Body of pancreas (tissue), 4 donors: ENCODE measurements around the gene ADAMTS6. TPM values are rescaled to one million over a fixed set of nuclear protein-coding genes. Genes with fewer than 3 reads are reported as not detected.
A peak's percentile ranks its signal among the peaks of the same experiment; 100 is the strongest.

Source experiments
- ATAC-seq: fragments of 150-250 bp; one replicate; pipeline ENCODE4 v1.9.1; 2016
- DNase-seq, 4 donors: peaks; one replicate each; pipeline ENCODE4 v3.0.0-alpha.2; 2019
- H3K27ac ChIP-seq, 4 donors: fragments of 200-600 bp; sonication (generic); 1 replicate in 3 of 4; 2 replicates in 1 of 4; pipeline versions ENCODE4 v1.5.1 to v1.6.1; 2016 to 2019; ENCODE audit warnings: mild to moderate bottlenecking in 1 of 4, mixed read lengths in 1 of 4, moderate library complexity in 1 of 4
- H3K27me3 ChIP-seq, 2 donors: fragments of 200-600 bp; sonication (generic); one replicate each; pipeline ENCODE4 v1.6.0; 2016; ENCODE audit warnings: mild to moderate bottlenecking in 1 of 2
- H3K36me3 ChIP-seq, 2 donors: fragments of 200-600 bp; sonication (generic); replicated peaks in 1 of 2; 2 replicates each; pipeline ENCODE4 v1.5.1; 2016; ENCODE audit warnings: low read depth in 2 of 2; ENCODE audit not compliant: insufficient read depth in 1 of 2
- H3K4me1 ChIP-seq: fragments of 200-600 bp; sonication (generic); one replicate; pipeline ENCODE4 v1.6.0; 2016
- H3K4me3 ChIP-seq, 2 donors: fragments of 200-600 bp; sonication (generic); 1 replicate in 1 of 2; 2 replicates in 1 of 2; pipeline ENCODE4 v1.5.1; 2016 to 2019
- H3K9me3 ChIP-seq, 3 donors: fragments of 200-600 bp; sonication (generic); 1 replicate in 2 of 3; 2 replicates in 1 of 3; pipeline ENCODE4 v1.5.1; 2016
- POLR2A ChIP-seq, 3 donors: fragments of 450-650 bp; IDR thresholded peaks; one replicate each; pipeline ENCODE4 v1.6.1; 2016; ENCODE audit warnings: antibody characterized with exemption in 3 of 3, mild to moderate bottlenecking in 2 of 3
- WGBS, 2 donors: methylation state at CpG; one replicate each; pipeline ENCODE4 v1.1.5; 2017; 5-methylcytosine and 5-hydroxymethylcytosine counted together
- intact Hi-C: fragments of 100-400 bp; cut with DNase I; formaldehyde crosslinking; loops from one replicate; pipeline ENCODE4 v1.15.1; 2023
- total RNA-seq, 2 donors: library from RNA; depleted of rRNA; stranded (reverse); fragments of >200 nt; gene quantifications; one replicate each; pipeline ENCODE4 v1.1.0, GENCODE V29; 2016
- TF ChIP-seq, protein P1 (sequence below), 7 experiments: fragments of 450-650 bp in 4 of 7; fragments of 200-600 bp in 3 of 7; sonication (generic) in 3 of 7; IDR thresholded peaks; one replicate each; pipeline ENCODE4 v1.5.1; 2016 to 2019; ENCODE audit warnings: antibody characterized with exemption in 7 of 7

ADAMTS6 gene, protein sequence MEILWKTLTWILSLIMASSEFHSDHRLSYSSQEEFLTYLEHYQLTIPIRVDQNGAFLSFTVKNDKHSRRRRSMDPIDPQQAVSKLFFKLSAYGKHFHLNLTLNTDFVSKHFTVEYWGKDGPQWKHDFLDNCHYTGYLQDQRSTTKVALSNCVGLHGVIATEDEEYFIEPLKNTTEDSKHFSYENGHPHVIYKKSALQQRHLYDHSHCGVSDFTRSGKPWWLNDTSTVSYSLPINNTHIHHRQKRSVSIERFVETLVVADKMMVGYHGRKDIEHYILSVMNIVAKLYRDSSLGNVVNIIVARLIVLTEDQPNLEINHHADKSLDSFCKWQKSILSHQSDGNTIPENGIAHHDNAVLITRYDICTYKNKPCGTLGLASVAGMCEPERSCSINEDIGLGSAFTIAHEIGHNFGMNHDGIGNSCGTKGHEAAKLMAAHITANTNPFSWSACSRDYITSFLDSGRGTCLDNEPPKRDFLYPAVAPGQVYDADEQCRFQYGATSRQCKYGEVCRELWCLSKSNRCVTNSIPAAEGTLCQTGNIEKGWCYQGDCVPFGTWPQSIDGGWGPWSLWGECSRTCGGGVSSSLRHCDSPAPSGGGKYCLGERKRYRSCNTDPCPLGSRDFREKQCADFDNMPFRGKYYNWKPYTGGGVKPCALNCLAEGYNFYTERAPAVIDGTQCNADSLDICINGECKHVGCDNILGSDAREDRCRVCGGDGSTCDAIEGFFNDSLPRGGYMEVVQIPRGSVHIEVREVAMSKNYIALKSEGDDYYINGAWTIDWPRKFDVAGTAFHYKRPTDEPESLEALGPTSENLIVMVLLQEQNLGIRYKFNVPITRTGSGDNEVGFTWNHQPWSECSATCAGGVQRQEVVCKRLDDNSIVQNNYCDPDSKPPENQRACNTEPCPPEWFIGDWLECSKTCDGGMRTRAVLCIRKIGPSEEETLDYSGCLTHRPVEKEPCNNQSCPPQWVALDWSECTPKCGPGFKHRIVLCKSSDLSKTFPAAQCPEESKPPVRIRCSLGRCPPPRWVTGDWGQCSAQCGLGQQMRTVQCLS (N-terminal part only)
- total RNA-seq: under 1 TPM in 1 of 2 donors, not detected in 1; 0.78 TPM

DNA sequence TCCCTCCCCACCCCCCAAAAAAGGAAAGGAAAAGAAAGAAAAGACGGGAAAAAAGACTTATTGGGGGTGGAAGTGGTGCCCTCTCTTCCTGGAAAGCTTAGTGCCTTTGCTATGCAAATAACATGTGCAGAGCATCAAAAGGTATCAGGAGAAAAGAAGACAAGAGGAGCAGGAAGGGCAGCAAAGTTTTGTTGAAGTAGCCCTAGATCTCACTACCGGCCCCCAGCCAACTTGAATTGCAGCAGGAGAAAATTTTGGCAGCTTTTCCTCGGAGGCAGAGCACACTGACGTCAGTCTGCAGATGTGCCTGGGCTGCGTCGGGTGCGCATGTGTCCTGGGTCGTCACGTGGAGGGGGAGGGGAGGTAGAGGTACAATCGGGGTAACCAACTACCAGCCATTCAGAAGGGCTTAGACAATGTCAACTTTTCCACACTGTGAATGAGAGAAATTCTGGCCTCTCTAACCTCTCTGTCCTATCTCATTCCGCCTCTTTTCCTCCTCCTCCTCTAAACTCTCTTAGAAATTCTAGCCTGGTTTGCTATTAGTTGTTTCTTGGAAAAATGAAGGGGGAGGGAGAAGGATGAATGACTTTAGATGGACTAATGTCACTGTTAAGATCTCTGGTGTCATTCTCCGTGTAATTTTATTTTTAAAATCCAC, at the start of gene ADAMTS6:
Gene ADAMTS6 (minus strand): TSS at position 286 of the 661 bp plus-strand sequence. CDS start 8,247 bp downstream, outside the sequence.
- peak; percentile 82 to 93 (median 90) for DNase-seq

DNA sequence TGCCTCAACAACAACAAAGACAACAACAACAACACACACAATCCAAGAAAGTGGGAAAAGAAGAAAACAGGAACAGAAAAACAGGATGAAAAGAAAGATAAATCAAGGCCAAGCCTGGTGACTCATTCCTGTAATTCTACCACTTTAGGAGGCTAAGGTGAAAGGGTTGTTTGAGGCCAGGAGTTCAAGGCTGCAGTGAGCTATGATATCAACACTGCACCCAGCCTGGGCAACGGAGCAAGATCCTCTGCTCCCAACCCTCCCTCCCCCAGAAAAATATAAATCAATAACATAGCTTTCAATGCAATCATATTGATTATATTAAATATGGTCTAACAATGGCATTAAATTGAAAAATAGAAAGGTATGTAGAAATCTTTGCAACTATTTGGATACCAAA, 49.2 kb upstream of the ADAMTS6 start:
- H3K27me3 ChIP-seq: no peaks in the 10 kb centered on the region
- no peak overlapping the region for H3K27ac ChIP-seq
- H3K9me3 ChIP-seq: no peaks in the 10 kb centered on the region
- intact Hi-C loops: no loop called here
- H3K4me1 ChIP-seq: no peaks in the 10 kb centered on the region
- TF ChIP-seq POLR2A (IDR thresholded peaks at IDR 0.05): no peak
- TF ChIP-seq, protein P1, sequence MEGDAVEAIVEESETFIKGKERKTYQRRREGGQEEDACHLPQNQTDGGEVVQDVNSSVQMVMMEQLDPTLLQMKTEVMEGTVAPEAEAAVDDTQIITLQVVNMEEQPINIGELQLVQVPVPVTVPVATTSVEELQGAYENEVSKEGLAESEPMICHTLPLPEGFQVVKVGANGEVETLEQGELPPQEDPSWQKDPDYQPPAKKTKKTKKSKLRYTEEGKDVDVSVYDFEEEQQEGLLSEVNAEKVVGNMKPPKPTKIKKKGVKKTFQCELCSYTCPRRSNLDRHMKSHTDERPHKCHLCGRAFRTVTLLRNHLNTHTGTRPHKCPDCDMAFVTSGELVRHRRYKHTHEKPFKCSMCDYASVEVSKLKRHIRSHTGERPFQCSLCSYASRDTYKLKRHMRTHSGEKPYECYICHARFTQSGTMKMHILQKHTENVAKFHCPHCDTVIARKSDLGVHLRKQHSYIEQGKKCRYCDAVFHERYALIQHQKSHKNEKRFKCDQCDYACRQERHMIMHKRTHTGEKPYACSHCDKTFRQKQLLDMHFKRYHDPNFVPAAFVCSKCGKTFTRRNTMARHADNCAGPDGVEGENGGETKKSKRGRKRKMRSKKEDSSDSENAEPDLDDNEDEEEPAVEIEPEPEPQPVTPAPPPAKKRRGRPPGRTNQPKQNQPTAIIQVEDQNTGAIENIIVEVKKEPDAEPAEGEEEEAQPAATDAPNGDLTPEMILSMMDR (IDR thresholded peaks at IDR 0.05): no peak
- DNase-seq: no peak
- 94 to 97% methylated on average over 1 of the region's 1 CpG for WGBS, 2 donors
- no peaks in the 10 kb centered on the region for H3K36me3 ChIP-seq
- no peak overlapping the region for H3K4me3 ChIP-seq
- no peak for ATAC-seq

More for the DNA sequence above, at the start of gene ADAMTS6:
- H3K27me3 ChIP-seq: no peaks in the 10 kb centered on the region
- H3K27ac ChIP-seq: peak within 1 kb of the TSS; percentile 48 to 90 (median 74)
- TF ChIP-seq, protein P1 (IDR thresholded peaks at IDR 0.05): no peak
- TF ChIP-seq POLR2A (IDR thresholded peaks at IDR 0.05): peak in 2 of 3 donors; percentile 36 to 45
- H3K36me3 ChIP-seq: no peaks in the 10 kb centered on the region
- H3K4me1 ChIP-seq: peaks cover 27% of the 10 kb centered on the region
- peak; percentile 88 for ATAC-seq
- intact Hi-C loops: loop anchor here (10.0 kb wide), 1 partner anchor 387 kb away; no protein-coding TSS in a partner anchor
- H3K4me3 ChIP-seq: peak within 1 kb of the TSS in 1 of 2 donors; percentile 60
- 0 to 1% methylated on average over 12 of the region's 12 CpGs for whole genome bisulfite sequencing, 2 donors
- no peaks in the 10 kb centered on the region for H3K9me3 ChIP-seq

DNA sequence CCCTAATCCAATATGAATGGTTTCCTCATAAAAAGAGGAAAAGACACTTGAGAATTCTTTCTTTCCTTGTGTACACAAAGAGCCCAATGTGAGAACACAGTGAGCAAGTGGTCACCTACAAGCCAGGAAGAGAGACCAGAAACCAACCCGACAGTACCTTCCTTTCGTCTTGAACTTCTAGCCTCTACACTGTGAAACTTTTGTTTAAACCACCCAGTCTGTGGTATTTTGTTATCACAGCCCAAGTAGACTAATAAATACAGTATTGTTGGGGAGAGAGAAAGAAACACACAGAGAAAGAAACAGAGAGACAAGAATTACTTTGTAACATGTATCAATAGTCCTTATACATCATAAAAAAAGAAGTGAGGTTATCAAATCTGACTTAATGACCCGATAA, 44.0 kb upstream of the ADAMTS6 start:
- no peak overlapping the region for H3K27ac ChIP-seq
- no peaks in the 10 kb centered on the region for H3K27me3 ChIP-seq
- no peaks in the 10 kb centered on the region for H3K9me3 ChIP-seq
- TF ChIP-seq, protein P1 (IDR thresholded peaks at IDR 0.05): no peak
- no peak for TF ChIP-seq POLR2A (IDR thresholded peaks at IDR 0.05)
- ATAC-seq (no peak), DNase-seq (no peak)
- H3K4me1 ChIP-seq: no peaks in the 10 kb centered on the region
- WGBS, 2 donors: 81 to 88% methylated on average over 3 of the region's 3 CpGs
- H3K4me3 ChIP-seq: no peak overlapping the region
- intact Hi-C loops: no loop called here
- H3K36me3 ChIP-seq: no peaks in the 10 kb centered on the region

DNA sequence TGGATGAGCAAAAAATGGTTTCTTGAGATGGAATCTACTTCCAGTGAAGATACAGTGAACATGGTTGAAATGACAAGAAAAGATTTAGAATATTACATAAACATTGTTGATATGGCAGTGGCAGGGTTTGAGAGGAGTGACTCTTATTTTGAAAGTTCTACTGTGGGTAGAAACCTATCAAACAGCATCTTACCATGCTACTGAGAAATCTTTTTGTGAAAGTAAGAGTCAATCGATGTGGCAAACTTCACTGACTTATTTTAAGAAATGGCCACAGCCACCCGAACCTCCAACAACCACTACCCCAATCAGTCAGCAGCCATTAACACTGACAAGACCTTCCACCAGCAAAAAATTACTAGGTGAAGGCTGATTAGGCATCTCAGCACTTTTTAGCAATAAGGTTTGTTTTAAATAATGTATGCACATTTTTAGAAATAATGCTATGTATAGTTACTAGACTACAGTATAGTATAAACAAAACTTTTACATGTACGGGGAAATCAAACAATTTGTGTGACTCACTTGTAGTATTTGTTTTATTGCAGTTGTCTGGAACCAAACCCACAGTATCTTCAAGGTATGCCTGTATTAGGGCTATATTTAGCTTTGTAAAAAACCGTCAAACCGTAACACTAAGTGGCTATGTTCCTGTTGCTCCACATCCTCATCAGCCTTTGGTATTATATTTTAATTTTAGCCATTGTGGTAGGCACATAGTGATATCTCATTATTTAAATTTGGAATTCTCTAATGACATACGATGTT, 30.6 kb upstream of the ADAMTS6 start:
- 64 to 73% methylated on average over 6 of the region's 6 CpGs for WGBS, 2 donors
- Histone ChIP-seq H3K36me3 (no peaks in the 10 kb centered on the region), H3K4me1 (no peaks in the 10 kb centered on the region), H3K27ac (no peak overlapping the region), H3K4me3 (no peak overlapping the region), H3K27me3 (no peaks in the 10 kb centered on the region), H3K9me3 (no peaks in the 10 kb centered on the region)
- intact Hi-C loops: no loop called here
- no peak for DNase-seq
- TF ChIP-seq POLR2A (IDR thresholded peaks at IDR 0.05): no peak
- TF ChIP-seq, protein P1 (IDR thresholded peaks at IDR 0.05): no peak
- ATAC-seq: no peak
